Esophagus squamous epithelium (tissue), 4 donors: ENCODE measurements around the gene EHBP1.

Source experiments
- POLR2A ChIP-seq, 4 donors: fragments of 450-650 bp; IDR thresholded peaks; one replicate each; pipeline ENCODE4 v1.6.1; 2017; ENCODE audit warnings: antibody characterized with exemption in 4 of 4, mild to moderate bottlenecking in 4 of 4, moderate library complexity in 3 of 4
- TF ChIP-seq, protein P1 (sequence below), 6 experiments: fragments of 450-650 bp in 4 of 6; fragments of 200-600 bp in 2 of 6; sonication (generic) in 2 of 6; IDR thresholded peaks; one replicate each; pipeline ENCODE4 v1.5.1; 2016 to 2019; ENCODE audit warnings: antibody characterized with exemption in 6 of 6, mild to moderate bottlenecking in 4 of 6, moderate library complexity in 4 of 6

DNA sequence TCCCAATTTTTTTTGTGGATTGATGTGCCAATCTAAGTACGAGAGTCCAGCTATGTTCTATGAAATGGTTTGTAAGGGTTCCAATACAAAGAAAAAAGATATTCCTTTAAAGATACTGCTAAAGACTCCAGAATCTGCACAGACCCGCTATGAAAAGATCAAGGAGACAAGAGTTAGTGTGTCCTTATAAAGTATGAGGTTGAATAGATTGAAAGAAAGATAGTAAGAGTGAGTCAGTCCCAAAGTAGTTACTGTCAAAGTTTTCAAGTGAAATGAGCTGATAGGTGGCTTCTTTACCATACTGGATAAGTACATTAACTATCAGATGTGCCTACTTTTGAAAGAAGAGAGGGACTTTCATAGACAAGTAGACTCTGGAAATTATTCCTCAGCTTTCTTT lies 17.9 kb upstream of the EHBP1 start:
- TF ChIP-seq, protein P1, sequence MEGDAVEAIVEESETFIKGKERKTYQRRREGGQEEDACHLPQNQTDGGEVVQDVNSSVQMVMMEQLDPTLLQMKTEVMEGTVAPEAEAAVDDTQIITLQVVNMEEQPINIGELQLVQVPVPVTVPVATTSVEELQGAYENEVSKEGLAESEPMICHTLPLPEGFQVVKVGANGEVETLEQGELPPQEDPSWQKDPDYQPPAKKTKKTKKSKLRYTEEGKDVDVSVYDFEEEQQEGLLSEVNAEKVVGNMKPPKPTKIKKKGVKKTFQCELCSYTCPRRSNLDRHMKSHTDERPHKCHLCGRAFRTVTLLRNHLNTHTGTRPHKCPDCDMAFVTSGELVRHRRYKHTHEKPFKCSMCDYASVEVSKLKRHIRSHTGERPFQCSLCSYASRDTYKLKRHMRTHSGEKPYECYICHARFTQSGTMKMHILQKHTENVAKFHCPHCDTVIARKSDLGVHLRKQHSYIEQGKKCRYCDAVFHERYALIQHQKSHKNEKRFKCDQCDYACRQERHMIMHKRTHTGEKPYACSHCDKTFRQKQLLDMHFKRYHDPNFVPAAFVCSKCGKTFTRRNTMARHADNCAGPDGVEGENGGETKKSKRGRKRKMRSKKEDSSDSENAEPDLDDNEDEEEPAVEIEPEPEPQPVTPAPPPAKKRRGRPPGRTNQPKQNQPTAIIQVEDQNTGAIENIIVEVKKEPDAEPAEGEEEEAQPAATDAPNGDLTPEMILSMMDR (IDR thresholded peaks at IDR 0.05) = no peak
- TF ChIP-seq POLR2A (IDR thresholded peaks at IDR 0.05) = no peak
